Neural progenitor cell (in vitro differentiated cells): ENCODE results near the gene SCLT1. TPM values are rescaled to one million over a fixed set of nuclear protein-coding genes. Genes with fewer than 3 reads are reported as not detected.

Experiments used
- DNase-seq: peaks from one replicate; pipeline ENCODE4 v3.0.0-alpha.2; 2016; ENCODE audit warnings: low spot score
- H2AFZ ChIP-seq: fragments of 200-600 bp; sonication (generic); replicated peaks from 2 replicates; pipeline ENCODE4 v1.6.1; 2016; ENCODE audit warnings: antibody characterized with exemption
- H3F3A ChIP-seq: fragments of 200-600 bp; sonication (generic); 2 replicates; pipeline ENCODE4 v1.6.1; 2016; ENCODE audit warnings: antibody characterized with exemption, low read depth
- H3K27ac ChIP-seq: fragments of 200-600 bp; sonication (generic); 2 replicates; pipeline ENCODE4 v1.5.1; 2016; ENCODE audit warnings: mild to moderate bottlenecking
- H3K27me3 ChIP-seq: fragments of 200-600 bp; sonication (generic); 2 replicates; pipeline ENCODE4 v1.6.1; 2016; ENCODE audit warnings: mild to moderate bottlenecking, moderate library complexity
- H3K36me3 ChIP-seq: fragments of 200-600 bp; sonication (generic); 2 replicates; pipeline ENCODE4 v1.5.1; 2016
- H3K4me1 ChIP-seq: fragments of 200-600 bp; sonication (generic); 2 replicates; pipeline ENCODE4 v1.6.1; 2016; ENCODE audit warnings: mixed run types
- H3K4me2 ChIP-seq: fragments of 200-600 bp; sonication (generic); 2 replicates; pipeline ENCODE4 v1.6.1; 2016
- H3K4me3 ChIP-seq: fragments of 200-600 bp; sonication (generic); 2 replicates; pipeline ENCODE4 v1.5.1; 2016
- H3K79me2 ChIP-seq: fragments of 200-600 bp; sonication (generic); 2 replicates; pipeline ENCODE4 v1.6.1; 2016; ENCODE audit warnings: low read depth
- H3K9ac ChIP-seq: fragments of 200-600 bp; sonication (generic); 2 replicates; pipeline ENCODE4 v1.6.1; 2016
- H3K9me3 ChIP-seq: fragments of 200-600 bp; sonication (generic); 2 replicates; pipeline ENCODE4 v1.5.1; 2016; ENCODE audit warnings: low read depth
- H4K20me1 ChIP-seq: fragments of 200-600 bp; sonication (generic); 2 replicates; pipeline ENCODE4 v1.6.1; 2016; ENCODE audit warnings: low read depth
- H3K27ac Mint-ChIP-seq: 3 replicates; pipeline ENCODE4 v1.8.0; 2021; ENCODE audit warnings: mixed read lengths
- H3K27me3 Mint-ChIP-seq: 2 replicates; pipeline ENCODE4 v1.8.0; 2022; ENCODE audit warnings: low read depth, mild to moderate bottlenecking, inconsistent platforms, moderate library complexity, mixed read lengths; ENCODE audit not compliant: insufficient read depth
- H3K36me3 Mint-ChIP-seq: 3 replicates; pipeline ENCODE4 v1.8.0; 2021; ENCODE audit warnings: mixed read lengths
- H3K4me1 Mint-ChIP-seq: 3 replicates; pipeline ENCODE4 v1.8.0; 2021; ENCODE audit warnings: mixed read lengths
- H3K4me3 Mint-ChIP-seq: 3 replicates; pipeline ENCODE4 v1.8.0; 2021; ENCODE audit warnings: mild to moderate bottlenecking, moderate library complexity, mixed read lengths
- H3K9me3 Mint-ChIP-seq: 3 replicates; pipeline ENCODE4 v1.8.0; 2020; ENCODE audit warnings: mixed read lengths
- CTCF ChIP-seq: fragments of 200-600 bp; sonication (generic); IDR thresholded peaks from 2 replicates; pipeline ENCODE4 v1.5.1; 2017; ENCODE audit warnings: antibody characterized with exemption, mild to moderate bottlenecking
- EZH2 ChIP-seq: fragments of 200-600 bp; sonication (generic); IDR thresholded peaks from 2 replicates; pipeline ENCODE4 v1.6.1; 2017; ENCODE audit warnings: antibody characterized with exemption, mild to moderate bottlenecking, moderate library complexity
- EZH2phosphoT487 ChIP-seq: fragments of 200-600 bp; sonication (generic); IDR thresholded peaks from 2 replicates; pipeline ENCODE4 v1.6.1; 2017; ENCODE audit warnings: antibody characterized with exemption
- total RNA-seq: library from RNA; depleted of rRNA; stranded (reverse); fragments of >200 nt; gene quantifications from 2 replicates; pipeline ENCODE4 v1.2.3, GENCODE V29; 2015; ENCODE audit warnings: low replicate concordance

SCLT1 gene
- total RNA-seq, 1 donor from 2014 or later = 30.0 TPM

GRCh38 chr4:129062580-129062979, 30.8 kb downstream of the SCLT1 start:
- Histone ChIP-seq H3K9me3 (peaks cover 34% of the 10 kb centered on the region), H3K4me2 (no peak overlapping the region), H3K9ac (no peak overlapping the region), H2AFZ (no peak overlapping the region), H3K4me1 (no peaks in the 10 kb centered on the region), H3F3A (no peaks in the 10 kb centered on the region), H3K79me2 (no peaks in the 10 kb centered on the region), H3K4me3 (no peak overlapping the region), H4K20me1 (no peaks in the 10 kb centered on the region), H3K27me3 (no peaks in the 10 kb centered on the region), H3K27ac (no peak overlapping the region), H3K36me3 (peaks cover 18% of the 10 kb centered on the region)
- Mint-ChIP-seq H3K27me3 (peaks cover 3% of the 10 kb centered on the region), H3K36me3 (peaks cover 39% of the 10 kb centered on the region), H3K4me1 (no peaks in the 10 kb centered on the region), H3K4me3 (no peak overlapping the region), H3K27ac (no peak overlapping the region), H3K9me3 (peaks cover 64% of the 10 kb centered on the region)
- DNase-seq = no peak
- TF ChIP-seq EZH2phosphoT487 = no peak
- TF ChIP-seq EZH2 = no peak
- TF ChIP-seq CTCF = no peak

- H3K9ac ChIP-seq = no peak overlapping the region
- Mint-ChIP-seq H3K27me3 (peaks cover 3% of the 10 kb centered on the region), H3K36me3 (peaks cover 53% of the 10 kb centered on the region), H3K4me1 (no peaks in the 10 kb centered on the region), H3K4me3 (no peak overlapping the region), H3K9me3 (peaks cover 94% of the 10 kb centered on the region), H3K27ac (no peak overlapping the region)
- peaks cover 50% of the 10 kb centered on the region for H3K9me3 ChIP-seq
- H2AFZ ChIP-seq = no peak overlapping the region
- no peak overlapping the region for H3K4me3 ChIP-seq
- H3K79me2 ChIP-seq = no peaks in the 10 kb centered on the region
- no peaks in the 10 kb centered on the region for H3F3A ChIP-seq
- no peak for DNase-seq
- H4K20me1 ChIP-seq = no peaks in the 10 kb centered on the region
- no peak overlapping the region for H3K27ac ChIP-seq
- no peak for TF ChIP-seq EZH2
- no peak for TF ChIP-seq CTCF
- no peak for TF ChIP-seq EZH2phosphoT487
- H3K4me2 ChIP-seq = no peak overlapping the region
- peaks cover 12% of the 10 kb centered on the region for H3K36me3 ChIP-seq
- no peaks in the 10 kb centered on the region for H3K27me3 ChIP-seq
- H3K4me1 ChIP-seq = no peaks in the 10 kb centered on the region
These were observed 34.3 kb downstream of the SCLT1 start for GRCh38 chr4:129059028-129059427.

GRCh38 chr4:129046055-129046959, 47.0 kb downstream of the SCLT1 start:
- H3K36me3 ChIP-seq = no peaks in the 10 kb centered on the region
- H3F3A ChIP-seq = no peaks in the 10 kb centered on the region
- Mint-ChIP-seq H3K36me3 (peaks cover 3% of the 10 kb centered on the region), H3K4me3 (no peak overlapping the region), H3K27me3 (no peaks in the 10 kb centered on the region), H3K27ac (no peak overlapping the region), H3K9me3 (peaks cover 15% of the 10 kb centered on the region), H3K4me1 (no peaks in the 10 kb centered on the region)
- H3K4me2 ChIP-seq = no peak overlapping the region
- no peak for DNase-seq
- H4K20me1 ChIP-seq = no peaks in the 10 kb centered on the region
- no peak overlapping the region for H3K4me3 ChIP-seq
- H3K9me3 ChIP-seq = no peaks in the 10 kb centered on the region
- no peak overlapping the region for H3K9ac ChIP-seq
- no peak overlapping the region for H3K27ac ChIP-seq
- no peaks in the 10 kb centered on the region for H3K79me2 ChIP-seq
- H3K4me1 ChIP-seq = no peaks in the 10 kb centered on the region
- H3K27me3 ChIP-seq = no peaks in the 10 kb centered on the region
- no peak for TF ChIP-seq CTCF
- no peak for TF ChIP-seq EZH2
- TF ChIP-seq EZH2phosphoT487 = no peak
- no peak overlapping the region for H2AFZ ChIP-seq
